GM21529 (cell line): Measurements from ENCODE around the gene HNRNPA3.

Experiments
- ATAC-seq: cut with Tn5 transposase; IDR thresholded peaks from one replicate; pipeline ENCODE4 v1.9.1; 2021; ENCODE audit not compliant: unreplicated experiment

Gene HNRNPA3

GRCh38 chr2:177271981-177272666, 59.5 kb downstream of the HNRNPA3 start:
- no peak for ATAC-seq

- no peak for ATAC-seq
These were observed 60.2 kb downstream of the HNRNPA3 start for GRCh38 chr2:177272765-177273164.

DNA sequence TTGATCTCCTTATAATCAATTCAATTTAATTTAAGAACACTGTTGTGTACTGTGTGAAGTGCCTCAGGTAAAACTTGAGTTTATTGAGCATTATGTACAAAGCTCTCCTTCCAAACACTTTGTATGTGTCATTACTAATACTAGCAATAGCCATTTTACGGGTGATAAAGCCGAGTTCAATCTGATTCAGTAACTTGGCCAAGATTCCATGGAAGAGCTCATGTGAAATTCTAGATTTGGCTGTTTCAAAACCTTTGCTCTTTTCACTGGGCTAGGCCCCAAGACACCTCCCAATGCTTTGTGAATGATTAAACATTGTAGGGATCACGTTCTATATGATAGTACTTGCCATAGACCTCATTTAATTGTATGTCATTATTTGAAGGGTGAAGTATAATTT, 60.8 kb downstream of the HNRNPA3 start:
- no peak for ATAC-seq
